ENCODE results near the gene MAOA.

MAOA gene

GRCh38 chrX:43629229-43629628 is 26.9 kb upstream of the MAOA start:
- in situ Hi-C loops (cut with MboI; ENCODE audit: low sequenced_read_pairs, unreplicated experiment), result no loop called here
- TF ChIP-seq, protein P1, sequence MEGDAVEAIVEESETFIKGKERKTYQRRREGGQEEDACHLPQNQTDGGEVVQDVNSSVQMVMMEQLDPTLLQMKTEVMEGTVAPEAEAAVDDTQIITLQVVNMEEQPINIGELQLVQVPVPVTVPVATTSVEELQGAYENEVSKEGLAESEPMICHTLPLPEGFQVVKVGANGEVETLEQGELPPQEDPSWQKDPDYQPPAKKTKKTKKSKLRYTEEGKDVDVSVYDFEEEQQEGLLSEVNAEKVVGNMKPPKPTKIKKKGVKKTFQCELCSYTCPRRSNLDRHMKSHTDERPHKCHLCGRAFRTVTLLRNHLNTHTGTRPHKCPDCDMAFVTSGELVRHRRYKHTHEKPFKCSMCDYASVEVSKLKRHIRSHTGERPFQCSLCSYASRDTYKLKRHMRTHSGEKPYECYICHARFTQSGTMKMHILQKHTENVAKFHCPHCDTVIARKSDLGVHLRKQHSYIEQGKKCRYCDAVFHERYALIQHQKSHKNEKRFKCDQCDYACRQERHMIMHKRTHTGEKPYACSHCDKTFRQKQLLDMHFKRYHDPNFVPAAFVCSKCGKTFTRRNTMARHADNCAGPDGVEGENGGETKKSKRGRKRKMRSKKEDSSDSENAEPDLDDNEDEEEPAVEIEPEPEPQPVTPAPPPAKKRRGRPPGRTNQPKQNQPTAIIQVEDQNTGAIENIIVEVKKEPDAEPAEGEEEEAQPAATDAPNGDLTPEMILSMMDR (IDR thresholded peaks at IDR 0.05; ENCODE audit: borderline replicate concordance, control extremely low read depth, extremely low read depth, insufficient read depth, missing control alignments), result no peak
- no peak for DNase-seq (ENCODE audit: low spot score)

DNA sequence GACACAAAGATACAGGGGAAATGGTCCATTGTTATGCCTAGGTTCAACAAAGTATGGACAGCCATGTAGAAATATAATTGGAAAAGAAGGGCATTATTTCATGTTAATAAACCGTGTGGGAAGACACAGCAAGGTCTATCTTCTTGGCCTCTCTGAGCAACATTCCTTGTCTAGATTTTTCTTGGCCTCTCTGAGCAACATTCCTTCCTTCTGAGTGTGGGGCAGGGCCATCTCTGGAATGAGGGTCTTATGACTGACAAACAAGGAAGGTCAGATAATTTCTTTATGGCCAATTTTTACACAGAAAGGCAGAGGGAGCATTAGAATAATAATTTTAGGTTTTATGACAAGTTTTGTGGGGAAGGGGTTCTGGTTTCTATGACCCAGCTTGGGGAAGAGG is 24.3 kb upstream of the MAOA start:
- no peak for DNase-seq (ENCODE audit: low spot score)
- TF ChIP-seq, protein P1 (IDR thresholded peaks at IDR 0.05; ENCODE audit: borderline replicate concordance, control extremely low read depth, extremely low read depth, insufficient read depth, missing control alignments), result no peak
- in situ Hi-C loops (cut with MboI; ENCODE audit: low sequenced_read_pairs, unreplicated experiment), result no loop called here

GRCh38 chrX:43633081-43633480 is 23.0 kb upstream of the MAOA start:
- in situ Hi-C loops (cut with MboI; ENCODE audit: low sequenced_read_pairs, unreplicated experiment), result no loop called here
- TF ChIP-seq, protein P1 (IDR thresholded peaks at IDR 0.05; ENCODE audit: borderline replicate concordance, control extremely low read depth, extremely low read depth, insufficient read depth, missing control alignments), result no peak
- DNase-seq (ENCODE audit: low spot score), result no peak

DNA sequence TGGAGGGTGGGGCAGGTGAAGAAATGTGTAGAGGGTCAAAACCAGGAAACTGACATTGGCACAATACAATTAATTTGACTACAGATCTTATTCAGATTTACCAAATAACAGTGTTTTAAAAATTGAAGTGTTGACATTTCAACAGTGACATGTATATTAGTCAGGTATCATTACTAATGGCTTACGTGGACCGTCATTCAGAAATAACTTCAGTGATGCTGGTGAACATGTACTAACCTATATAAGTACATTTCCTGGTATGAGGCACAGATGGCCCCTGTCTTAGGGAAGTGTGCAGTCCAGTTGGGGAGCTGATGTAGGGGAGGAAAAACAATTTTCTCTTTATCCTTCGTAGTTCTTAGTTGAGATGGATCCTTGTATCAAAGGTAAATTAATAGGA is 22.3 kb upstream of the MAOA start:
- TF ChIP-seq, protein P1 (IDR thresholded peaks at IDR 0.05; ENCODE audit: borderline replicate concordance, control extremely low read depth, extremely low read depth, insufficient read depth, missing control alignments), result no peak
- no peak for DNase-seq (ENCODE audit: low spot score)
- in situ Hi-C loops (cut with MboI; ENCODE audit: low sequenced_read_pairs, unreplicated experiment), result no loop called here

DNA sequence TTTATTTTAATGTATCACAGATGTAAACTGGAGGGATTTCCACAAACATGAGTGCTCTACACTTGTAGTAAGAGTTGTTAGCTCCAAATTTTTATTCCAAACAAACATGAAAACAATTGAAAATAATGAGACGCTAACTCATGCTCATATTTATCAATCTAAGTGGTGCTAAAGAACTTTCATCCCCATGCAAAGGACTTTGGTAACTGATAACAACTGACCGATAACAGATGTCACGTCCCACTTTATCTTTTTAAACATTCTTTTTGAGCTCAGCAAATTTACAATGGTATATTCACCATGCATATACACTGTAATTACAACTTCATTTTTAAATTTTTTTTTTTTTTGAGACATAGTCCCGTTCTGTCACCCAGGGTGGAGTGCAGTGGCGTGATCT is 15.6 kb upstream of the MAOA start:
- in situ Hi-C loops (cut with MboI; ENCODE audit: low sequenced_read_pairs, unreplicated experiment), result no loop called here
- no peak for DNase-seq (ENCODE audit: low spot score)
- TF ChIP-seq, protein P1 (IDR thresholded peaks at IDR 0.05; ENCODE audit: borderline replicate concordance, control extremely low read depth, extremely low read depth, insufficient read depth, missing control alignments), result no peak

- no peak for DNase-seq (ENCODE audit: low spot score)
- in situ Hi-C loops (cut with MboI; ENCODE audit: low sequenced_read_pairs, unreplicated experiment), result no loop called here
- TF ChIP-seq, protein P1 (IDR thresholded peaks at IDR 0.05; ENCODE audit: borderline replicate concordance, control extremely low read depth, extremely low read depth, insufficient read depth, missing control alignments), result no peak
These were observed 14.4 kb upstream of the MAOA start for GRCh38 chrX:43641691-43642090.

DNA sequence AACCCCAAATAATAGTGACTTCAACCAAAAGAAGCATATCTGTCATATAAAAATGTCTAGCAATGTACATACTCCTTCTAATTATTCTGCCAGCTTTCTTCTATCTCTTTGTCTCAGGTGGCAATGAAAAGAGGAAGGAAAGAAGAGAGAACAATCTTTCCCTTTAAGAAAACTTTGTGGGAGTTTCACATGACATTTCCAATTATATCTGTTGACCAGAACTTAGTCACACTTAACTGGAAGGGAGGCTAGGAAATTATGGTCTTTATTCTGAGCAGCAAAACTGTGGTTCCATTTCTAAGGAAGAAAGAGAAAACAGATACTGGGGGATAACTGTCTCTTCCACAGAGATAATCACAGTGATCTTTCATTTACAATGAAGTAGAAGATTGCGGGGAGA is 12.9 kb upstream of the MAOA start:
- TF ChIP-seq, protein P1 (IDR thresholded peaks at IDR 0.05; ENCODE audit: borderline replicate concordance, control extremely low read depth, extremely low read depth, insufficient read depth, missing control alignments), result no peak
- in situ Hi-C loops (cut with MboI; ENCODE audit: low sequenced_read_pairs, unreplicated experiment), result no loop called here
- DNase-seq (ENCODE audit: low spot score), result no peak

Data from GM13976 (cell line).